DND-41 (cell line): ENCODE measurements around the gene ACOXL.

Source experiments
- EZH2 ChIP-seq: IDR thresholded peaks from 3 replicates; pipeline ENCODE4 v1.6.1; 2012; ENCODE audit warnings: borderline replicate concordance, low read depth, mild to moderate bottlenecking, moderate library complexity, low read length, inconsistent platforms; ENCODE audit not compliant: severe bottlenecking
- TF ChIP-seq, protein P1 (sequence below): IDR thresholded peaks from 2 replicates; pipeline ENCODE4 v1.5.1; 2012; ENCODE audit warnings: borderline replicate concordance, low read length, moderate library complexity, mild to moderate bottlenecking; ENCODE audit not compliant: poor library complexity, severe bottlenecking; ENCODE audit errors: extremely low read depth

DNA sequence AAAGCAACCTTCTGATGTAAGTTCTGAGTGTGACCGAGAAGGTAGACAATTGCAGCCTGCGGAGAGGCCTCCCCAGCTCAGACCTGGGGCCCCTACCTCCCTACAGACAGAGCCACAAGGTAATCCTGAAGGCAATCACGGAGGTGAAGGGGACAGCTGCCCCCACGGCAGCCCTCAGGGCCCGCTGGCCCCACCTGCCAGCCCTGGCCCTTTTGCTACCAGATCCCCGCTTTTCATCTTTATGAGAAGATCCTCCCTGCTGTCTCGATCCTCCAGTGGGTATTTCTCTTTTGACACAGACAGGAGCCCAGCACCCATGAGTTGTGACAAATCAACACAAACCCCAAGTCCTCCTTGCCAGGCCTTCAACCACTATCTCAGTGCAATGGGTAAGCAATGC is 391.4 kb downstream of the ACOXL start:
- TF ChIP-seq, protein P1, sequence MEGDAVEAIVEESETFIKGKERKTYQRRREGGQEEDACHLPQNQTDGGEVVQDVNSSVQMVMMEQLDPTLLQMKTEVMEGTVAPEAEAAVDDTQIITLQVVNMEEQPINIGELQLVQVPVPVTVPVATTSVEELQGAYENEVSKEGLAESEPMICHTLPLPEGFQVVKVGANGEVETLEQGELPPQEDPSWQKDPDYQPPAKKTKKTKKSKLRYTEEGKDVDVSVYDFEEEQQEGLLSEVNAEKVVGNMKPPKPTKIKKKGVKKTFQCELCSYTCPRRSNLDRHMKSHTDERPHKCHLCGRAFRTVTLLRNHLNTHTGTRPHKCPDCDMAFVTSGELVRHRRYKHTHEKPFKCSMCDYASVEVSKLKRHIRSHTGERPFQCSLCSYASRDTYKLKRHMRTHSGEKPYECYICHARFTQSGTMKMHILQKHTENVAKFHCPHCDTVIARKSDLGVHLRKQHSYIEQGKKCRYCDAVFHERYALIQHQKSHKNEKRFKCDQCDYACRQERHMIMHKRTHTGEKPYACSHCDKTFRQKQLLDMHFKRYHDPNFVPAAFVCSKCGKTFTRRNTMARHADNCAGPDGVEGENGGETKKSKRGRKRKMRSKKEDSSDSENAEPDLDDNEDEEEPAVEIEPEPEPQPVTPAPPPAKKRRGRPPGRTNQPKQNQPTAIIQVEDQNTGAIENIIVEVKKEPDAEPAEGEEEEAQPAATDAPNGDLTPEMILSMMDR: no peak
- no peak for TF ChIP-seq EZH2
